Parathyroid adenoma (tissue), 2 donors: ENCODE results near the gene LPP.

Experiments
- H2AFZ ChIP-seq: fragments of 300-600 bp; sonication (generic); one replicate; pipeline ENCODE4 v1.7.0; 2017; ENCODE audit warnings: antibody characterized with exemption, mild to moderate bottlenecking
- H3K27ac ChIP-seq: fragments of 300-600 bp; sonication (generic); one replicate; pipeline ENCODE4 v1.7.0; 2017
- H3K27me3 ChIP-seq: fragments of 300-600 bp; sonication (generic); one replicate; pipeline ENCODE4 v1.7.0; 2017; ENCODE audit warnings: low read length; ENCODE audit not compliant: control insufficient read depth, insufficient read depth
- H3K36me3 ChIP-seq: fragments of 300-600 bp; sonication (generic); one replicate; pipeline ENCODE4 v1.7.0; 2017; ENCODE audit warnings: low read length; ENCODE audit not compliant: control insufficient read depth, insufficient read depth
- H3K4me1 ChIP-seq: fragments of 300-600 bp; sonication (generic); one replicate; pipeline ENCODE4 v1.7.0; 2017; ENCODE audit warnings: control low read depth
- H3K4me2 ChIP-seq: fragments of 300-600 bp; sonication (generic); one replicate; pipeline ENCODE4 v1.7.0; 2017; ENCODE audit warnings: low read length
- H3K4me3 ChIP-seq: fragments of 300-600 bp; sonication (generic); one replicate; pipeline ENCODE4 v1.7.0; 2017; ENCODE audit warnings: low read depth, low read length
- H3K79me2 ChIP-seq: fragments of 300-600 bp; sonication (generic); one replicate; pipeline ENCODE4 v1.7.0; 2017; ENCODE audit warnings: control low read depth
- H3K9ac ChIP-seq: fragments of 300-600 bp; sonication (generic); one replicate; pipeline ENCODE4 v1.7.0; 2017; ENCODE audit warnings: mild to moderate bottlenecking
- H3K9me3 ChIP-seq: fragments of 300-600 bp; sonication (generic); one replicate; pipeline ENCODE4 v1.7.0; 2017; ENCODE audit warnings: low read length; ENCODE audit not compliant: control insufficient read depth
- TF ChIP-seq, protein P1 (sequence below): fragments of 300-600 bp; sonication (generic); IDR thresholded peaks from one replicate; pipeline ENCODE4 v1.7.0; 2017; ENCODE audit warnings: antibody characterized with exemption, mild to moderate bottlenecking
- donor health status: primary hyperparathyroidism.

LPP gene

DNA sequence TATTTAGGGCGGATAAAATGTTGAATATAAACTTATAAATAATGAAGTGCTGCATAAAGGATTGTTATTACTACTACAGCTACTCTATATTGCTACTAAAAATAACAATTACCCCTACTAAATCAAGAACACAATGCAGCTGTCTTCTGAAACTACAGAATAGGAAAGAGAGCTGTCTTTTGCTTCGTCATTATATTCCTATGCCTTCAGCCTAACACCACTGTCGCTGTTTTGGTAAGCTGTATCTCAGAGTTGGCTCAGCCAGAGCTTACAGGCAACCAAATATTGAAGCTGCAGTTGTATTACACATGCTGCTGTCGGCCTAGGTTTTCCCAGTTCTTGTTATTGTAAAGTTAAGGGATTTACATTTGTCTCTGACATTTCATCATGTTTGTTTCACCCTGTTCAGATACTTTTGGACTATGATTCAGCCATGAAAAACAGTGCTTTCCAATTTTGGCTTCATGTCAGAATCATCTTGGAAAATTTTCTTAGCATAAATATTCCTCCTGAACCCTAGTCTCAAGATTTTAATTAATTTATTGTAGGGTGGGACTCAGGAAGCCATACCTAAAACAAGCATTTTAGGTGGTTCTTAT lies 31.3 kb upstream of the LPP start:
- H3K27me3 ChIP-seq: no peaks in the 10 kb centered on the region
- no peaks in the 10 kb centered on the region for H3K9me3 ChIP-seq
- no peak overlapping the region for H3K4me2 ChIP-seq
- no peak overlapping the region for H3K9ac ChIP-seq
- no peaks in the 10 kb centered on the region for H3K36me3 ChIP-seq
- TF ChIP-seq, protein P1, sequence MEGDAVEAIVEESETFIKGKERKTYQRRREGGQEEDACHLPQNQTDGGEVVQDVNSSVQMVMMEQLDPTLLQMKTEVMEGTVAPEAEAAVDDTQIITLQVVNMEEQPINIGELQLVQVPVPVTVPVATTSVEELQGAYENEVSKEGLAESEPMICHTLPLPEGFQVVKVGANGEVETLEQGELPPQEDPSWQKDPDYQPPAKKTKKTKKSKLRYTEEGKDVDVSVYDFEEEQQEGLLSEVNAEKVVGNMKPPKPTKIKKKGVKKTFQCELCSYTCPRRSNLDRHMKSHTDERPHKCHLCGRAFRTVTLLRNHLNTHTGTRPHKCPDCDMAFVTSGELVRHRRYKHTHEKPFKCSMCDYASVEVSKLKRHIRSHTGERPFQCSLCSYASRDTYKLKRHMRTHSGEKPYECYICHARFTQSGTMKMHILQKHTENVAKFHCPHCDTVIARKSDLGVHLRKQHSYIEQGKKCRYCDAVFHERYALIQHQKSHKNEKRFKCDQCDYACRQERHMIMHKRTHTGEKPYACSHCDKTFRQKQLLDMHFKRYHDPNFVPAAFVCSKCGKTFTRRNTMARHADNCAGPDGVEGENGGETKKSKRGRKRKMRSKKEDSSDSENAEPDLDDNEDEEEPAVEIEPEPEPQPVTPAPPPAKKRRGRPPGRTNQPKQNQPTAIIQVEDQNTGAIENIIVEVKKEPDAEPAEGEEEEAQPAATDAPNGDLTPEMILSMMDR: no peak
- H3K4me3 ChIP-seq: no peak overlapping the region
- H3K4me1 ChIP-seq: no peaks in the 10 kb centered on the region
- H3K79me2 ChIP-seq: no peaks in the 10 kb centered on the region
- H3K27ac ChIP-seq: no peak overlapping the region
- no peak overlapping the region for H2AFZ ChIP-seq

DNA sequence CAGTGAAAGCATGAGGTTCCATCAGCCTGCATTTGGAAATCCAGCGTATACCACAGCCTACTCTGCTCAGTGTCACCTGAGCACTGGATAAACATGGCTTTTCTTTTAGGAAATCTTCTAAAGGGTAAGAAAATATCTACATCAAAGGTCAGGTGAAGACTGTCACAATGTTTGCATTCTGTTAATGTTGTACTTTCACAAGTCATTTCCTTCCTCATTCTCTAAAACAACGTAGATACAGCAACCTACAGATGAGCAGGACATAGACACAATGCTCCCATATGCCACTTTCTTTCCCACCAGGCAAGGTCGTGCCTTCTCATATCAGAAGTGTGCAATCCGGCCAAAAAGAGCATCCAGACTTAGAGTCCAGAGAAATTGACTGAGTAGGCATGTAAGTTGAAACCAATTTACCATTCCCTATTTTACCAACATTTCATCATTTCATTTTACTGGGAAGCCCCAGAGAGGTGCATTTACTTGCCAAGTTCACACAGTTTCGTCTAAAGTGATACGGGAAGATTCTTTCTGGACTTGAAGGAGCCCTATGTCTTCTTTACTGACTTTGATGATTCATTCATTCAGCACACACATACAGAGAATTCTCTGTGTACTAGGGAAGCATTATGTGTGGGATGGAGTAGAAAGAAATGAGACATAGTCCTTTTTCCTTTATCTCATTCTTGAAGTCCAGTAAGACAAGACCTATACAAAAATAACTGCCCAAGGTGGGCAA lies 30.6 kb upstream of the LPP start:
- TF ChIP-seq, protein P1: no peak
- no peak overlapping the region for H3K4me3 ChIP-seq
- H3K27ac ChIP-seq: no peak overlapping the region
- H3K4me1 ChIP-seq: no peaks in the 10 kb centered on the region
- no peaks in the 10 kb centered on the region for H3K27me3 ChIP-seq
- no peak overlapping the region for H3K4me2 ChIP-seq
- no peak overlapping the region for H3K9ac ChIP-seq
- no peaks in the 10 kb centered on the region for H3K36me3 ChIP-seq
- no peaks in the 10 kb centered on the region for H3K79me2 ChIP-seq
- no peak overlapping the region for H2AFZ ChIP-seq
- H3K9me3 ChIP-seq: no peaks in the 10 kb centered on the region

DNA sequence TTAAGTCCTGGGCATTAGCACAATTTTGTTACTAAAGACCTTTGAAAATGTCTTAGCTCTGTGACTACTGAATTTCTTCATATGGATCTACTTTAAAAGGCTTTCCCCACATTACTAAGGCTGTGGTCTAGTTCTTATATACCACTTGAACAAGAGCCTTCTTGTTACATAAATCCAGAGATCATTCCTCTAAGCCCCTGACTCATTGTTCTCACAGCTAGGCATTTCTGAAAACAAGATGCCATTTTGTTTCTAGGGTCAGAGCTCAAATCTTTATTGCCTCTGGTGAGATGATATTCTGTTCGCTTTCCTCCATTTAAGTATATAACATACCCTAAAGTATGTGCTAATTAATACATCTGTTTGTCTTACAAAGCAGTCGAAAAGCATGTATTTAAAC lies 29.8 kb upstream of the LPP start:
- TF ChIP-seq, protein P1: no peak
- Histone ChIP-seq H3K79me2 (no peaks in the 10 kb centered on the region), H3K27me3 (no peaks in the 10 kb centered on the region), H3K4me2 (no peak overlapping the region), H3K4me3 (no peak overlapping the region), H3K9ac (no peak overlapping the region), H3K27ac (no peak overlapping the region), H3K4me1 (no peaks in the 10 kb centered on the region), H3K9me3 (no peaks in the 10 kb centered on the region), H3K36me3 (no peaks in the 10 kb centered on the region), H2AFZ (no peak overlapping the region)

DNA sequence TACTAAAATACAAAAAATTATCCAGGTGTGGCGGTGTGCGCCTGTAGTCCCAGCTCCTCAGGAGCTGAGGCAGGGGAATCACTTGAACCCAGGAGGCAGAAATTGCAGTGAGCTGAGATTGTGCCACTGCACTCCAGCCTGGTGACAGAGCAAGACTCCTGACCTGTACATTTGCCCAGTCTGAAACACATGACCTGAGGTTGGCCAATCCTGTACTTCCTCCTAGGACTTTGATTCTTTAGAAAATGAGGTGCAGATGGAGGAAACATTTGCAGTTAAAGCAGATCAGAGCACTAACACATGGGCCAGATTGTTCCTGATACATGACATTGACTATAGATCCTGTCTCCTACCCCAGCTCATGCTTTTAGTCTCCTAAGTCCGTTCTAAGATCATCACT lies 28.9 kb upstream of the LPP start:
- H3K79me2 ChIP-seq: no peaks in the 10 kb centered on the region
- no peak overlapping the region for H2AFZ ChIP-seq
- no peaks in the 10 kb centered on the region for H3K9me3 ChIP-seq
- TF ChIP-seq, protein P1: no peak
- no peaks in the 10 kb centered on the region for H3K36me3 ChIP-seq
- H3K27me3 ChIP-seq: no peaks in the 10 kb centered on the region
- no peak overlapping the region for H3K9ac ChIP-seq
- no peak overlapping the region for H3K4me3 ChIP-seq
- H3K4me1 ChIP-seq: no peaks in the 10 kb centered on the region
- no peak overlapping the region for H3K27ac ChIP-seq
- H3K4me2 ChIP-seq: no peak overlapping the region

DNA sequence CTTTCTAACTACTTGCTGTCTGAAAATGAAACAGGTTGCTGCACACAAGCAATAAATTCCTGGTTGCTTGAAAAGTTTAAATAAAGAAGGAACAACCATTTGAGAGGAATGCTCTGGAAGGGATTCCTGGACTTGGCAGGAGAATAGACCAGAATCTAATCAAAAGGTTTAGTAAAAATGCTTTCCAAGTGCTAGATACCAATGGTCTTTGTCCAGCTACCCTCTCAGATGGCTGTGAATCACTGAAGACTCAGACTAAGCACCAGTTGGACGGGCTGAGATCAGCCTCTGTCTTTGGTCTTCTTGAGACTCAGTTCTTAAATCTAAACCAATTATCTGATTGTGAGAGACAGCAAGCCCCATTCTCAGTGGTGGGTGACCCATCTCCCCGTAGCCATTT lies 27.7 kb upstream of the LPP start:
- Histone ChIP-seq H3K9me3 (no peaks in the 10 kb centered on the region), H3K9ac (no peak overlapping the region), H3K4me3 (no peak overlapping the region), H3K79me2 (no peaks in the 10 kb centered on the region), H3K27me3 (no peaks in the 10 kb centered on the region), H3K36me3 (no peaks in the 10 kb centered on the region), H3K4me2 (no peak overlapping the region), H3K27ac (no peak overlapping the region), H2AFZ (no peak overlapping the region), H3K4me1 (no peaks in the 10 kb centered on the region)
- TF ChIP-seq, protein P1: no peak
